ENCODE measurements around the gene EGFLAM.

DNA sequence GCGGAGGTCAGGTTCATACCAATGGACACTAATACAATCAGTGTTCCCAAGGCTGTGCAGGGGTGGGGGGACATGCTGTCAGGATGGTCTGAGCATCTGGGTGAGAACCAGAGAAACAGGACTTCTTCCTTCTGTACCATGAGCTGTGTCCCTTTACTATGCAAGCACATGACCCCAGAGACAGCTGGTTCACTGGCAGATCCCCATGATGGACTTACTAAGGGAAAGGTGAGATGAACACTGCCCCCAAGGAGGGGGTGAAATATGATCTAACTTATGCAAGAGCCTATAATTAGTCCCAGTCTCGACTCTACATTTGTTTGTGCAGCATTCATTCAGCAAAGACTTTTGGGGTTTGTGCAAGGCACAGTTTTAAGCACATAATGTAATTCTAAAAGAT is 206.7 kb downstream of the EGFLAM start:
- TF ChIP-seq POLR2AphosphoS5 (IDR thresholded peaks at IDR 0.05; ENCODE audit: borderline replicate concordance, low read depth, low read length) (no peak), EZH2 (IDR thresholded peaks at IDR 0.05) (no peak)

All from SK-N-MC (cell line).